PFSK-1 (cell line): ENCODE measurements around the gene BTG2.

ENCODE experiments used
- POLR2AphosphoS5 ChIP-seq: IDR thresholded peaks from 2 replicates; pipeline ENCODE4 v1.6.1; 2012; ENCODE audit warnings: low read depth, mild to moderate bottlenecking, control low read depth, low read length, moderate library complexity
- SIN3A ChIP-seq: IDR thresholded peaks from 2 replicates; pipeline ENCODE4 v1.6.1; 2012; ENCODE audit warnings: mild to moderate bottlenecking, low read length, moderate library complexity, borderline replicate concordance; ENCODE audit not compliant: insufficient read depth
- TAF1 ChIP-seq: IDR thresholded peaks from 2 replicates; pipeline ENCODE4 v1.6.1; 2012; ENCODE audit warnings: low read length, control low read depth, borderline replicate concordance; ENCODE audit not compliant: insufficient read depth
- TF ChIP-seq, protein P1 (sequence below), 2 experiments: IDR thresholded peaks; 2 replicates each; pipeline versions ENCODE4 v1.6.1 to v1.8.0; 2011 to 2012; ENCODE audit warnings: low read depth in 2 of 2, low read length in 2 of 2, control low read depth in 1 of 2, inconsistent platforms in 1 of 2, mild to moderate bottlenecking in 1 of 2, moderate library complexity in 1 of 2; ENCODE audit not compliant: insufficient read depth in 1 of 2

DNA sequence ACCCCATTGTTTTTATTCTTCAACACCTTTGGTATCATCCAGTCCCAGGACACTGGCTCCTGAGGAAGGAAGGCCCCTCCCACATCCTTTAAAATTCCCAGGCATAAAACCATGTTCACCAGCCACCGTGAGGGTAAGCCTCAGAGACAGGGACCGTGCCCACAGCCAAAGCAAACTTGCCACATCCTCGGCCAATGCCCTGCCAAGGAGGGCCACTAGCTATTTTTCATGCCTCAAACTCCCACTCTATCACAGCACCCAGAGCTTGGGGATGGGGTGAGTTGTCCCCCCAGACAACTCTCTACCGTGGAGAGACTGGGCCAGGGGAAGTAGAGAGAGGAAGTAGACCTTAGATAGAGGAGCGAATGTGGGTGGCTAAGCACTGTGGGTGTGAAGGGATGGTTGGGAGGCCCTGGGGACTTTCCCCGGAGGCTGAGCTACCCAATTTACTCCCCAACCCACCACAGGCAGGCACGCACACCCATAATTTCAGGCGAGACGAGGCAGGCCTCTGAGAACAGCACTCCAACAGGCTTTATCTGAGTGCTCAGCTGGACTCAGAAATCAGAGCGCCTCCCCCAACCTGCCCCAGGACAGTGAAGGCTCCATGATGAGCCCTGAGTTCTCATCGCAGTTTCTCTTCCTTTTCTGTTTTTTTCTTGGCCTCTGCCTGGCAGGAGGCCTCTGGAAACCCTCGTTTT, 15.9 kb upstream of the BTG2 start:
- TF ChIP-seq SIN3A (no peak), POLR2AphosphoS5 (no peak), TAF1 (no peak)
- TF ChIP-seq, protein P1, sequence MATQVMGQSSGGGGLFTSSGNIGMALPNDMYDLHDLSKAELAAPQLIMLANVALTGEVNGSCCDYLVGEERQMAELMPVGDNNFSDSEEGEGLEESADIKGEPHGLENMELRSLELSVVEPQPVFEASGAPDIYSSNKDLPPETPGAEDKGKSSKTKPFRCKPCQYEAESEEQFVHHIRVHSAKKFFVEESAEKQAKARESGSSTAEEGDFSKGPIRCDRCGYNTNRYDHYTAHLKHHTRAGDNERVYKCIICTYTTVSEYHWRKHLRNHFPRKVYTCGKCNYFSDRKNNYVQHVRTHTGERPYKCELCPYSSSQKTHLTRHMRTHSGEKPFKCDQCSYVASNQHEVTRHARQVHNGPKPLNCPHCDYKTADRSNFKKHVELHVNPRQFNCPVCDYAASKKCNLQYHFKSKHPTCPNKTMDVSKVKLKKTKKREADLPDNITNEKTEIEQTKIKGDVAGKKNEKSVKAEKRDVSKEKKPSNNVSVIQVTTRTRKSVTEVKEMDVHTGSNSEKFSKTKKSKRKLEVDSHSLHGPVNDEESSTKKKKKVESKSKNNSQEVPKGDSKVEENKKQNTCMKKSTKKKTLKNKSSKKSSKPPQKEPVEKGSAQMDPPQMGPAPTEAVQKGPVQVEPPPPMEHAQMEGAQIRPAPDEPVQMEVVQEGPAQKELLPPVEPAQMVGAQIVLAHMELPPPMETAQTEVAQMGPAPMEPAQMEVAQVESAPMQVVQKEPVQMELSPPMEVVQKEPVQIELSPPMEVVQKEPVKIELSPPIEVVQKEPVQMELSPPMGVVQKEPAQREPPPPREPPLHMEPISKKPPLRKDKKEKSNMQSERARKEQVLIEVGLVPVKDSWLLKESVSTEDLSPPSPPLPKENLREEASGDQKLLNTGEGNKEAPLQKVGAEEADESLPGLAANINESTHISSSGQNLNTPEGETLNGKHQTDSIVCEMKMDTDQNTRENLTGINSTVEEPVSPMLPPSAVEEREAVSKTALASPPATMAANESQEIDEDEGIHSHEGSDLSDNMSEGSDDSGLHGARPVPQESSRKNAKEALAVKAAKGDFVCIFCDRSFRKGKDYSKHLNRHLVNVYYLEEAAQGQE (IDR thresholded peaks at IDR 0.05; ENCODE audit: insufficient read depth in 1 of 2, low read depth in 2 of 2, low read length in 2 of 2) = no peak
